Neural progenitor cell (in vitro differentiated cells): ENCODE data around the gene GSTK1. TPM values are rescaled to one million over a fixed set of nuclear protein-coding genes. Genes with fewer than 3 reads are reported as not detected.
A peak's percentile ranks its signal among the peaks of the same experiment; 100 is the strongest.

Experiments
- DNase-seq: peaks from one replicate; pipeline ENCODE4 v3.0.0-alpha.2; 2016; ENCODE audit warnings: low spot score
- H2AFZ ChIP-seq: fragments of 200-600 bp; sonication (generic); replicated peaks from 2 replicates; pipeline ENCODE4 v1.6.1; 2016; ENCODE audit warnings: antibody characterized with exemption
- H3F3A ChIP-seq: fragments of 200-600 bp; sonication (generic); 2 replicates; pipeline ENCODE4 v1.6.1; 2016; ENCODE audit warnings: antibody characterized with exemption, low read depth
- H3K27ac ChIP-seq: fragments of 200-600 bp; sonication (generic); 2 replicates; pipeline ENCODE4 v1.5.1; 2016; ENCODE audit warnings: mild to moderate bottlenecking
- H3K27me3 ChIP-seq: fragments of 200-600 bp; sonication (generic); 2 replicates; pipeline ENCODE4 v1.6.1; 2016; ENCODE audit warnings: mild to moderate bottlenecking, moderate library complexity
- H3K36me3 ChIP-seq: fragments of 200-600 bp; sonication (generic); 2 replicates; pipeline ENCODE4 v1.5.1; 2016
- H3K4me1 ChIP-seq: fragments of 200-600 bp; sonication (generic); 2 replicates; pipeline ENCODE4 v1.6.1; 2016; ENCODE audit warnings: mixed run types
- H3K4me2 ChIP-seq: fragments of 200-600 bp; sonication (generic); 2 replicates; pipeline ENCODE4 v1.6.1; 2016
- H3K4me3 ChIP-seq: fragments of 200-600 bp; sonication (generic); 2 replicates; pipeline ENCODE4 v1.5.1; 2016
- H3K79me2 ChIP-seq: fragments of 200-600 bp; sonication (generic); 2 replicates; pipeline ENCODE4 v1.6.1; 2016; ENCODE audit warnings: low read depth
- H3K9ac ChIP-seq: fragments of 200-600 bp; sonication (generic); 2 replicates; pipeline ENCODE4 v1.6.1; 2016
- H3K9me3 ChIP-seq: fragments of 200-600 bp; sonication (generic); 2 replicates; pipeline ENCODE4 v1.5.1; 2016; ENCODE audit warnings: low read depth
- H4K20me1 ChIP-seq: fragments of 200-600 bp; sonication (generic); 2 replicates; pipeline ENCODE4 v1.6.1; 2016; ENCODE audit warnings: low read depth
- H3K27ac Mint-ChIP-seq: 3 replicates; pipeline ENCODE4 v1.8.0; 2021; ENCODE audit warnings: mixed read lengths
- H3K27me3 Mint-ChIP-seq: 2 replicates; pipeline ENCODE4 v1.8.0; 2022; ENCODE audit warnings: low read depth, mild to moderate bottlenecking, inconsistent platforms, moderate library complexity, mixed read lengths; ENCODE audit not compliant: insufficient read depth
- H3K36me3 Mint-ChIP-seq: 3 replicates; pipeline ENCODE4 v1.8.0; 2021; ENCODE audit warnings: mixed read lengths
- H3K4me1 Mint-ChIP-seq: 3 replicates; pipeline ENCODE4 v1.8.0; 2021; ENCODE audit warnings: mixed read lengths
- H3K4me3 Mint-ChIP-seq: 3 replicates; pipeline ENCODE4 v1.8.0; 2021; ENCODE audit warnings: mild to moderate bottlenecking, moderate library complexity, mixed read lengths
- H3K9me3 Mint-ChIP-seq: 3 replicates; pipeline ENCODE4 v1.8.0; 2020; ENCODE audit warnings: mixed read lengths
- CTCF ChIP-seq: fragments of 200-600 bp; sonication (generic); IDR thresholded peaks from 2 replicates; pipeline ENCODE4 v1.5.1; 2017; ENCODE audit warnings: antibody characterized with exemption, mild to moderate bottlenecking
- EZH2 ChIP-seq: fragments of 200-600 bp; sonication (generic); IDR thresholded peaks from 2 replicates; pipeline ENCODE4 v1.6.1; 2017; ENCODE audit warnings: antibody characterized with exemption, mild to moderate bottlenecking, moderate library complexity
- EZH2phosphoT487 ChIP-seq: fragments of 200-600 bp; sonication (generic); IDR thresholded peaks from 2 replicates; pipeline ENCODE4 v1.6.1; 2017; ENCODE audit warnings: antibody characterized with exemption
- total RNA-seq: library from RNA; depleted of rRNA; stranded (reverse); fragments of >200 nt; gene quantifications from 2 replicates; pipeline ENCODE4 v1.2.3, GENCODE V29; 2015; ENCODE audit warnings: low replicate concordance

GSTK1 gene
- total RNA-seq, 1 donor from 2014 or later, result 45.3 TPM

- Histone ChIP-seq H3K4me2 (no peak overlapping the region), H3K79me2 (peaks cover 22% of the 10 kb centered on the region), H3K4me3 (no peak overlapping the region), H3F3A (peaks cover 10% of the 10 kb centered on the region), H3K9me3 (no peaks in the 10 kb centered on the region), H3K27ac (no peak overlapping the region), H3K4me1 (no peaks in the 10 kb centered on the region), H2AFZ (no peak overlapping the region), H3K9ac (no peak overlapping the region), H3K27me3 (no peaks in the 10 kb centered on the region), H4K20me1 (peaks cover 3% of the 10 kb centered on the region), H3K36me3 (peaks cover 33% of the 10 kb centered on the region)
- H3K27ac Mint-ChIP-seq, result no peak overlapping the region
- H3K4me1 Mint-ChIP-seq, result no peaks in the 10 kb centered on the region
- no peaks in the 10 kb centered on the region for H3K9me3 Mint-ChIP-seq
- H3K4me3 Mint-ChIP-seq, result no peak overlapping the region
- DNase-seq, result no peak
- TF ChIP-seq EZH2 (no peak), EZH2phosphoT487 (no peak), CTCF (no peak)
- H3K27me3 Mint-ChIP-seq, result peaks cover 4% of the 10 kb centered on the region
- H3K36me3 Mint-ChIP-seq, result peaks cover 57% of the 10 kb centered on the region
Observed at GRCh38 chr7:143296686-143297085, 33.4 kb downstream of the GSTK1 start.

DNA sequence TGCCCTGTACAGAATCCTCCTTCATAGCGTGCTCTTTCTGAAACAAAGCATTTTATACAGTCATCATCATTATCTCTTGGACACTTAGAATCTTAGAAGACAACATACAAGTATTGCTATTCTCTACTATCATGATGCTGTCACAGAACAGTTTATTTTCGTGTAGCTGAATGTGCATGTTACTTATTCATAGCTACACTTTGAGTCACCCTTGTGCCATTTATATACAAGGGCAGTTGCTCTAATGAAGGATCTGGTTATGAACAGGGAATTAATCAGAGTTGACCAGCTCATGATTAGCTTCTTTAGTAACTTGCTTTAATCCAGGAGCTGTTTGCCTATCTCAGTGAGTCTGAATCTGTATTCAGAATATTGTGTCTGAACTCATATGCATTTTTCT, 36.1 kb downstream of the GSTK1 start:
- peaks cover 66% of the 10 kb centered on the region for H3K36me3 Mint-ChIP-seq
- no peak for TF ChIP-seq EZH2
- no peak for TF ChIP-seq EZH2phosphoT487
- TF ChIP-seq CTCF, result no peak
- H3K27me3 Mint-ChIP-seq, result peaks cover 4% of the 10 kb centered on the region

GRCh38 chr7:143299840-143300239, 36.6 kb downstream of the GSTK1 start:
- no peaks in the 10 kb centered on the region for H3K9me3 Mint-ChIP-seq
- Histone ChIP-seq H3K27ac (no peak overlapping the region), H3K4me3 (no peak overlapping the region), H3K79me2 (peaks cover 6% of the 10 kb centered on the region), H3K9me3 (no peaks in the 10 kb centered on the region), H3K4me1 (no peaks in the 10 kb centered on the region), H3K4me2 (no peak overlapping the region), H2AFZ (no peak overlapping the region), H3K36me3 (peaks cover 36% of the 10 kb centered on the region), H3K27me3 (no peaks in the 10 kb centered on the region), H3K9ac (no peak overlapping the region), H3F3A (peaks cover 16% of the 10 kb centered on the region), H4K20me1 (peaks cover 3% of the 10 kb centered on the region)
- H3K27me3 Mint-ChIP-seq, result peaks cover 2% of the 10 kb centered on the region
- H3K4me3 Mint-ChIP-seq, result no peak overlapping the region
- no peaks in the 10 kb centered on the region for H3K4me1 Mint-ChIP-seq
- TF ChIP-seq EZH2 (no peak), EZH2phosphoT487 (no peak), CTCF (peak; percentile 73)
- no peak overlapping the region for H3K27ac Mint-ChIP-seq
- peaks cover 66% of the 10 kb centered on the region for H3K36me3 Mint-ChIP-seq
- DNase-seq, result peak; percentile 56

More for the DNA sequence above, 36.1 kb downstream of the GSTK1 start:
- Histone ChIP-seq H3K27me3 (no peaks in the 10 kb centered on the region), H3K4me3 (no peak overlapping the region), H3K36me3 (peaks cover 36% of the 10 kb centered on the region), H2AFZ (no peak overlapping the region), H3F3A (peaks cover 15% of the 10 kb centered on the region), H4K20me1 (peaks cover 3% of the 10 kb centered on the region), H3K27ac (no peak overlapping the region), H3K79me2 (peaks cover 6% of the 10 kb centered on the region), H3K9ac (no peak overlapping the region), H3K4me1 (no peaks in the 10 kb centered on the region), H3K9me3 (no peaks in the 10 kb centered on the region), H3K4me2 (no peak overlapping the region)
- no peak for DNase-seq
- Mint-ChIP-seq H3K27ac (no peak overlapping the region), H3K4me1 (no peaks in the 10 kb centered on the region), H3K4me3 (no peak overlapping the region), H3K9me3 (no peaks in the 10 kb centered on the region)
